ENCODE data around the gene ZNF831. TPM values are rescaled to one million over a fixed set of nuclear protein-coding genes. Genes with fewer than 3 reads are reported as not detected.

The ZNF831 gene
- total RNA-seq, 1 experiment from 2014 or later: not detected

- no peaks in the 10 kb centered on the region for H3K4me1 Mint-ChIP-seq (ENCODE audit: insufficient read depth, unreplicated experiment)
- BruUV-seq (replicated peaks): no TSS peak
- TF ChIP-seq CTCF (IDR thresholded peaks at IDR 0.05; ENCODE audit: unreplicated experiment): no peak
- ChIA-PET CTCF (interaction anchor here (1.2 to 7.2 kb wide), 7 partner anchors 11 to 355 kb away, joined by 3 to 98 read pairs (median 5); no protein-coding TSS in a partner anchor), POLR2A (no interaction called here)
- intact Hi-C loops (cut with micrococcal nuclease): no loop called here
- H3K9me3 Mint-ChIP-seq (ENCODE audit: unreplicated experiment): no peaks in the 10 kb centered on the region
- H3K36me3 Mint-ChIP-seq (ENCODE audit: insufficient read depth, unreplicated experiment): no peaks in the 10 kb centered on the region
- no peak overlapping the region for H3K27ac Mint-ChIP-seq (ENCODE audit: low read depth, unreplicated experiment)
- H3K27me3 Mint-ChIP-seq (ENCODE audit: insufficient read depth, unreplicated experiment): peaks cover 97% of the 10 kb centered on the region
- no peak overlapping the region for H3K4me3 Mint-ChIP-seq (ENCODE audit: unreplicated experiment)
- DNase-seq (ENCODE audit: unreplicated experiment): no peak
These were observed 56.5 kb downstream of the ZNF831 start for GRCh38 chr20:59220161-59220560.

GRCh38 chr20:59221049-59221706, 57.6 kb downstream of the ZNF831 start:
- Mint-ChIP-seq H3K4me1 (ENCODE audit: insufficient read depth, unreplicated experiment) (no peaks in the 10 kb centered on the region), H3K36me3 (ENCODE audit: insufficient read depth, unreplicated experiment) (no peaks in the 10 kb centered on the region), H3K4me3 (ENCODE audit: unreplicated experiment) (no peak overlapping the region), H3K9me3 (ENCODE audit: unreplicated experiment) (no peaks in the 10 kb centered on the region), H3K27me3 (ENCODE audit: insufficient read depth, unreplicated experiment) (peaks cover 97% of the 10 kb centered on the region), H3K27ac (ENCODE audit: low read depth, unreplicated experiment) (no peak overlapping the region)
- CTCF ChIA-PET: interaction anchor here (0.6 to 7.2 kb wide), 37 partner anchors 8 to 620 kb away, joined by 3 to 98 read pairs (median 4); partner anchors contain the start of gene ATP5F1E
- intact Hi-C loops (cut with micrococcal nuclease): no loop called here
- POLR2A ChIA-PET: interaction anchor here (0.6 to 2.0 kb wide), 4 partner anchors 9 to 239 kb away, joined by 3 to 10 read pairs (median 5); partner anchors contain the start of gene ATP5F1E
- TF ChIP-seq CTCF (IDR thresholded peaks at IDR 0.05; ENCODE audit: unreplicated experiment): no peak
- DNase-seq (ENCODE audit: unreplicated experiment): no peak
- BruUV-seq (replicated peaks): no TSS peak

GRCh38 chr20:59221707-59222252, 58.2 kb downstream of the ZNF831 start:
- ChIA-PET CTCF (interaction anchor here (0.6 to 7.2 kb wide), 46 partner anchors 9 to 621 kb away, joined by 3 to 98 read pairs (median 4); partner anchors contain the start of gene ATP5F1E), POLR2A (interaction anchor here (0.6 to 2.0 kb wide), 6 partner anchors 9 to 352 kb away, joined by 3 to 10 read pairs (median 4); partner anchors contain the start of gene ATP5F1E)
- DNase-seq (ENCODE audit: unreplicated experiment): no peak
- H3K9me3 Mint-ChIP-seq (ENCODE audit: unreplicated experiment): no peaks in the 10 kb centered on the region
- no peak overlapping the region for H3K27ac Mint-ChIP-seq (ENCODE audit: low read depth, unreplicated experiment)
- H3K4me1 Mint-ChIP-seq (ENCODE audit: insufficient read depth, unreplicated experiment): no peaks in the 10 kb centered on the region
- H3K27me3 Mint-ChIP-seq (ENCODE audit: insufficient read depth, unreplicated experiment): peaks cover 97% of the 10 kb centered on the region
- BruUV-seq (replicated peaks): no TSS peak
- TF ChIP-seq CTCF (IDR thresholded peaks at IDR 0.05; ENCODE audit: unreplicated experiment): no peak
- intact Hi-C loops (cut with micrococcal nuclease): loop anchor here (1.0 kb wide), 3 partner anchors 134 to 351 kb away; no protein-coding TSS in a partner anchor
- no peaks in the 10 kb centered on the region for H3K36me3 Mint-ChIP-seq (ENCODE audit: insufficient read depth, unreplicated experiment)
- H3K4me3 Mint-ChIP-seq (ENCODE audit: unreplicated experiment): peak overlapping the region; percentile 66

Data from MCF 10A (cell line).